Stimulated activated naive CD4-positive, alpha-beta T cell treated with Interleukin-2 at 50 U/mL for 16 hours (primary cell): Measurements from ENCODE around the gene RIT2.

Experiments used
- DNase-seq: peaks from one replicate; lab custom pipeline; 2025; lab: John Stamatoyannopoulos, UW

The RIT2 gene

GRCh38 chr18:42929857-42930256 is 185.6 kb downstream of the RIT2 start:
- DNase-seq, result no peak

- DNase-seq, result no peak
Observed at GRCh38 chr18:42929181-42929580, 186.3 kb downstream of the RIT2 start.

GRCh38 chr18:42925036-42925435 is 190.4 kb downstream of the RIT2 start:
- DNase-seq, result no peak

- DNase-seq, result no peak
Observed at GRCh38 chr18:42922363-42922762, 193.1 kb downstream of the RIT2 start.

- DNase-seq, result no peak
Observed at GRCh38 chr18:42921226-42921737, 194.2 kb downstream of the RIT2 start.

- DNase-seq, result no peak
Observed at GRCh38 chr18:42920621-42921020, 194.9 kb downstream of the RIT2 start.

GRCh38 chr18:42915299-42915698 is 200.2 kb downstream of the RIT2 start:
- DNase-seq, result no peak

- DNase-seq, result no peak
Observed at GRCh38 chr18:42914476-42914875, 201.0 kb downstream of the RIT2 start.

GRCh38 chr18:42909095-42909494 is 206.4 kb downstream of the RIT2 start:
- DNase-seq, result no peak

- DNase-seq, result no peak
Observed at GRCh38 chr18:42906761-42907160, 208.7 kb downstream of the RIT2 start.

- DNase-seq, result no peak
Observed at GRCh38 chr18:42901161-42901560, 214.3 kb downstream of the RIT2 start.

GRCh38 chr18:42893977-42894376 is 221.5 kb downstream of the RIT2 start:
- DNase-seq, result no peak

- DNase-seq, result no peak
Observed at GRCh38 chr18:42892181-42892580, 223.3 kb downstream of the RIT2 start.

GRCh38 chr18:42891705-42892104 is 223.8 kb downstream of the RIT2 start:
- no peak for DNase-seq

- no peak for DNase-seq
Observed at GRCh38 chr18:42883169-42883568, 232.3 kb downstream of the RIT2 start.

- DNase-seq, result no peak
Observed at GRCh38 chr18:42882122-42882521, 233.4 kb downstream of the RIT2 start.

GRCh38 chr18:42872838-42873237 is 242.6 kb downstream of the RIT2 start:
- no peak for DNase-seq

- DNase-seq, result no peak
Observed at GRCh38 chr18:42864876-42865275, 250.6 kb downstream of the RIT2 start.

- no peak for DNase-seq
Observed at GRCh38 chr18:42861271-42861670, 254.2 kb downstream of the RIT2 start.

- DNase-seq, result no peak
Observed at GRCh38 chr18:42860548-42860947, 254.9 kb downstream of the RIT2 start.

GRCh38 chr18:42860011-42860410 is 255.5 kb downstream of the RIT2 start:
- DNase-seq, result no peak

- DNase-seq, result no peak
Observed at GRCh38 chr18:42854558-42854957, 260.9 kb downstream of the RIT2 start.

- no peak for DNase-seq
Observed at GRCh38 chr18:42850174-42851083, 265.1 kb downstream of the RIT2 start.

GRCh38 chr18:42839408-42839807 is 276.1 kb downstream of the RIT2 start:
- no peak for DNase-seq
